Adrenal gland (tissue), 12 donors: ENCODE measurements around the gene NHS. TPM values are rescaled to one million over a fixed set of nuclear protein-coding genes. Genes with fewer than 3 reads are reported as not detected.

Experiments
- DNase-seq, 7 donors: peaks; one replicate each; pipeline ENCODE4 v3.0.0-alpha.2; 2019 to 2020
- H3K27ac ChIP-seq, 5 donors: fragments of 200-600 bp; sonication (generic) in 4 of 5; 1 replicate in 3 of 5; 2 replicates in 2 of 5; pipeline versions ENCODE4 v1.5.1 to v1.8.0; 2016 to 2020; ENCODE audit warnings: mild to moderate bottlenecking in 1 of 5
- H3K27me3 ChIP-seq: fragments of 200-600 bp; 2 replicates; pipeline ENCODE4 v1.8.0; 2021
- H3K36me3 ChIP-seq, 2 donors: fragments of 200-600 bp; replicated peaks in 1 of 2; 1 replicate in 1 of 2; 2 replicates in 1 of 2; pipeline versions ENCODE4 v1.5.1 to v1.8.0; 2018 to 2022
- H3K4me1 ChIP-seq, 2 donors: fragments of 200-600 bp; replicated peaks in 1 of 2; 1 replicate in 1 of 2; 2 replicates in 1 of 2; pipeline versions ENCODE4 v1.5.1 to v1.8.0; 2018 to 2021
- H3K4me3 ChIP-seq, 4 donors: fragments of 200-600 bp; sonication (generic) in 3 of 4; one replicate each; pipeline ENCODE4 v1.5.1; 2016 to 2018
- H3K9me3 ChIP-seq, 3 donors: fragments of 200-600 bp; sonication (generic) in 1 of 3; replicated peaks in 1 of 3; 1 replicate in 2 of 3; 2 replicates in 1 of 3; pipeline versions ENCODE4 v1.5.1 to v1.8.0; 2016 to 2021
- POLR2A ChIP-seq, 2 donors: fragments of 450-650 bp; IDR thresholded peaks; one replicate each; pipeline ENCODE4 v1.6.1; 2017; ENCODE audit warnings: antibody characterized with exemption in 2 of 2, mild to moderate bottlenecking in 2 of 2, moderate library complexity in 1 of 2
- WGBS, 4 donors: extraction: QIAGEN DNeasy Blood & Tissue Kit in 2 of 4; methylation state at CpG; one replicate each; pipeline versions ENCODE4 v1.1.5 to v1.1.7; 2013 to 2017; 5-methylcytosine and 5-hydroxymethylcytosine counted together
- intact Hi-C, 2 donors: fragments of 100-400 bp; cut with DNase I; formaldehyde crosslinking; loops; one replicate each; pipeline versions ENCODE4 v1.14.1 to v1.15.0; 2022 to 2023
- polyA plus RNA-seq, 3 donors: library from polyadenylated mRNA; stranded (reverse); fragments of 200-250 nt in 2 of 3; fragments of 350-450 nt in 1 of 3; fragmentation: Illumina TruSeq in 1 of 3; extraction: RNeasy Lipid Tissue Mini Kit (QIAGEN cat#74804) in 1 of 3; gene quantifications; one replicate each; pipeline ENCODE4 v1.2.3, GENCODE V29; 2013 to 2014
- total RNA-seq, 9 donors: library from RNA; depleted of rRNA in 4 of 9; stranded (reverse); fragments of >200 nt in 4 of 9; fragments of 120-200 nt in 1 of 9; fragmentation: NEBNext Ultra II Directional in 1 of 9; extraction: Animal tissue kit (Norgen Biotek cat#: 25700) in 1 of 9; gene quantifications; one replicate each; pipeline versions ENCODE4 v1.1.0 to v1.2.4, GENCODE V29; 2013 to 2023
- TF ChIP-seq, protein P1 (sequence below), 6 experiments: fragments of 450-650 bp in 4 of 6; fragments of 200-600 bp in 2 of 6; sonication (generic) in 1 of 6; IDR thresholded peaks; 1 replicate in 5 of 6; 2 replicates in 1 of 6; pipeline versions ENCODE4 v1.5.1 to v1.8.0; 2016 to 2021; ENCODE audit warnings: antibody characterized with exemption in 6 of 6, mild to moderate bottlenecking in 2 of 6, moderate library complexity in 1 of 6
- donor health status: healthy with polysubstance abuse.
- donor health status: Bipolar disorder and iron deficiency.
- donor health status: DM: yes; HTN: yes; CAD: no.
- donor health status: DM: no; HTN: no; CAD: no.
- donor health status: DM: no; HTN: no; CAD: no.
- donor health status: DM: yes; HTN: yes; CAD: no.

The NHS gene
- total and polyA plus RNA-seq, 12 donors: 4.4 to 12.5 (median 6.8) TPM

DNA sequence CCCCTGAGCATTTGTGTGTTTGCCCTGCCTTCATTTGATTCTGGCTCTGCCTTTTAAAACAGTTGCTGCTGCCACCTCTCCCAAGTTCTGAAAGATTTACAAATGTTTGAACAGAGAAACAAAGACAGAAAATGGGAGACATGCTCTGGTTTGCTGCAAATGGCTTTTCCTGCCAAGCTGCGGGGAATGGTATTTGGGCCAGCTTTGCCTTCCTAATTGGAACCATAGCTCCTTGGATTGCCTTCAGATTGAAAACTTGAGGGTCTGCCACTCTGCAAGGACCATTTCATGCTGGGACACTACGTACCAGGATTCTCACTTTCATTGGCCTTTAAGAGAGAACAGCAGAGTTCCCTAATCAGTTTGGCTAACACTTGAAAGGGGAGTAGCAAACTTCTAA is 74.9 kb downstream of the NHS start:
- H3K27me3 ChIP-seq: no peaks in the 10 kb centered on the region
- TF ChIP-seq, protein P1, sequence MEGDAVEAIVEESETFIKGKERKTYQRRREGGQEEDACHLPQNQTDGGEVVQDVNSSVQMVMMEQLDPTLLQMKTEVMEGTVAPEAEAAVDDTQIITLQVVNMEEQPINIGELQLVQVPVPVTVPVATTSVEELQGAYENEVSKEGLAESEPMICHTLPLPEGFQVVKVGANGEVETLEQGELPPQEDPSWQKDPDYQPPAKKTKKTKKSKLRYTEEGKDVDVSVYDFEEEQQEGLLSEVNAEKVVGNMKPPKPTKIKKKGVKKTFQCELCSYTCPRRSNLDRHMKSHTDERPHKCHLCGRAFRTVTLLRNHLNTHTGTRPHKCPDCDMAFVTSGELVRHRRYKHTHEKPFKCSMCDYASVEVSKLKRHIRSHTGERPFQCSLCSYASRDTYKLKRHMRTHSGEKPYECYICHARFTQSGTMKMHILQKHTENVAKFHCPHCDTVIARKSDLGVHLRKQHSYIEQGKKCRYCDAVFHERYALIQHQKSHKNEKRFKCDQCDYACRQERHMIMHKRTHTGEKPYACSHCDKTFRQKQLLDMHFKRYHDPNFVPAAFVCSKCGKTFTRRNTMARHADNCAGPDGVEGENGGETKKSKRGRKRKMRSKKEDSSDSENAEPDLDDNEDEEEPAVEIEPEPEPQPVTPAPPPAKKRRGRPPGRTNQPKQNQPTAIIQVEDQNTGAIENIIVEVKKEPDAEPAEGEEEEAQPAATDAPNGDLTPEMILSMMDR (IDR thresholded peaks at IDR 0.05): no peak
- 81 to 93% (median 88%) methylated on average over 2 of the region's 2 CpGs for WGBS, 4 donors

DNA sequence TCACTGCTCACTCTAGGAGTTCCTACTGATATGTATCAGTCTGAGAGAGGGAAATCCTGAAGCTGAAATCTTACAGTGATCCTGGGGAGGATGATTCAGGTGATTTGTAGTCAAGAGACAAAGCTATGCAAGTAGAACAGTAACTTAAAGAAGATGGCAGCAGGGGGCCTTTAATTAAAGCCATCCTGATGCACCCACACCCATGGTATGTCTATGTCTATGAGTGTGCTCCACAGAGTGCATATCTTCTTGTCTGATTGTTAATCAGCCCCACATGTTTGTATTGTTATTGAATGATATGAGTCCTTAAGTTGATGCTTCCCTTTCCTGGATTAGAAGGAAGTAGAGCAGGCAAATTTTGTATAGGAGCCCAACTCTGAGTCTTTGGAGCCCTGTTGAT is 78.8 kb downstream of the NHS start:
- no peak for DNase-seq
- H3K27me3 ChIP-seq: no peaks in the 10 kb centered on the region
- intact Hi-C loops: no loop called here
- H3K27ac ChIP-seq: no peak overlapping the region
- H3K4me1 ChIP-seq: no peaks in the 10 kb centered on the region
- TF ChIP-seq, protein P1 (IDR thresholded peaks at IDR 0.05): no peak
- TF ChIP-seq POLR2A (IDR thresholded peaks at IDR 0.05): no peak
- no peak overlapping the region for H3K4me3 ChIP-seq
- H3K9me3 ChIP-seq: no peaks in the 10 kb centered on the region
- no peaks in the 10 kb centered on the region for H3K36me3 ChIP-seq

More for the DNA sequence above, 74.9 kb downstream of the NHS start:
- Histone ChIP-seq H3K4me3 (no peak overlapping the region), H3K36me3 (no peaks in the 10 kb centered on the region), H3K9me3 (no peaks in the 10 kb centered on the region), H3K4me1 (no peaks in the 10 kb centered on the region), H3K27ac (no peak overlapping the region)
- DNase-seq: no peak
- intact Hi-C loops: no loop called here

DNA sequence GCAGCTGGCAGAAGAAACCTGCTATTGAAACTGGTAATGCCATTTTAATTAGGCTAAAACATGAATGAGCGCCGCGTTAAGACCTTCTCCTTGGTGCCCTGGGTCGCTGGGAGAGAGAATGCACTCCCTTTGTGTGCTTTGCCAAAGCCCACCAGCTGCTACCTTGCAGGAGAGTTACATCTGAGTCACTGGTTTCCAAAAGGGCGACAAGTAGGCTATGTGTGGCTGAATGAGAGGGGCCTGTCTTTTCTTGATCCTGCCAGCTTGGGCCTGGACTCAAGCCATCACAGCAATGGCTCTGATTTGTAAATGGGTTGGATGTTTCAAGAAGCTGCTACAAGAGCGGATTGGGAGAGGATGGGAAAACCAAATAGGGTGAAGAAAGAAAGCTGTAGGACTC is 81.5 kb downstream of the NHS start:
- 67 to 91% (median 78%) methylated on average over 6 of the region's 6 CpGs for WGBS, 4 donors
- DNase-seq: no peak
- intact Hi-C loops: no loop called here

DNA sequence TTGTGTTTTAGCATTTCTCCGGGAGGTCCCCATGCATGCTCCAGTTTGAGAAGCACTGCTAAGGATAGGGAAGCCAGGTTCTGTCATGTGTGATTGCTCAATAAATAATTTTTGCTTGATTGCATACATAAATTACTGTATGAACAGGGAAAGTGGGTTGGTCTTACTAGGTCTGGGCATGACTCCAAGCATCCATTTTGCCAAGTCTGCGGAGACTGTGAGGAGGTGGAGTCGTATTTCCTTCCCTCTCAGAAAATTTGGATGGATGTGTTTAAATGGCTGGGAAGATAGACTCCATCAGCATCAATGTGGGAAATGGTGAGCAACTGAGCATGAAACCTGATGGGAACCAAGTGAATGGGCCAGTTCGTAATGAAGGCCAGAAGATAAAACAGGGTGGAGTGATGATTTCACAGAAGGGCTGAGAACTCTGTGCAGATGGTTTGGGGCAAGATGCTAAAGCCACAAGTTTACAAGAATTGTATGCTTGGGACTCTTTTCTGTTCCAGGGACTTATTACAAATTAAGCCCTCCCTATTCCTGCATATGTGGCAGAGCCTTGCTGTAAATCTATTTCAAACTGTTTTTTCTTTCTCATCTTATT is 84.1 kb downstream of the NHS start:
- DNase-seq: peak; percentile 25 to 61 (median 44)
- Histone ChIP-seq H3K9me3 (no peaks in the 10 kb centered on the region), H3K27ac (no peak overlapping the region)

More for the DNA sequence above, 81.5 kb downstream of the NHS start:
- no peaks in the 10 kb centered on the region for H3K9me3 ChIP-seq
- no peaks in the 10 kb centered on the region for H3K36me3 ChIP-seq
- H3K4me3 ChIP-seq: no peak overlapping the region
- H3K4me1 ChIP-seq: no peaks in the 10 kb centered on the region
- TF ChIP-seq, protein P1 (IDR thresholded peaks at IDR 0.05): no peak
- TF ChIP-seq POLR2A (IDR thresholded peaks at IDR 0.05): no peak
- no peaks in the 10 kb centered on the region for H3K27me3 ChIP-seq
- H3K27ac ChIP-seq: no peak overlapping the region

More for the DNA sequence above, 84.1 kb downstream of the NHS start:
- no peaks in the 10 kb centered on the region for H3K27me3 ChIP-seq
- TF ChIP-seq, protein P1 (IDR thresholded peaks at IDR 0.05): no peak
- no peak for TF ChIP-seq POLR2A (IDR thresholded peaks at IDR 0.05)
- H3K36me3 ChIP-seq: no peaks in the 10 kb centered on the region
- H3K4me1 ChIP-seq: no peaks in the 10 kb centered on the region
- intact Hi-C loops: no loop called here
- WGBS, 4 donors: 27 to 71% (median 49%) methylated on average over 4 of the region's 4 CpGs
- no peak overlapping the region for H3K4me3 ChIP-seq
